HG02884 (cell line): ENCODE data around the gene SOBP.

Experiments used
- ATAC-seq: cut with Tn5 transposase; IDR thresholded peaks from one replicate; pipeline ENCODE4 v1.9.1; 2021; ENCODE audit warnings: mild to moderate bottlenecking, moderate library complexity; ENCODE audit not compliant: unreplicated experiment

Gene SOBP

DNA sequence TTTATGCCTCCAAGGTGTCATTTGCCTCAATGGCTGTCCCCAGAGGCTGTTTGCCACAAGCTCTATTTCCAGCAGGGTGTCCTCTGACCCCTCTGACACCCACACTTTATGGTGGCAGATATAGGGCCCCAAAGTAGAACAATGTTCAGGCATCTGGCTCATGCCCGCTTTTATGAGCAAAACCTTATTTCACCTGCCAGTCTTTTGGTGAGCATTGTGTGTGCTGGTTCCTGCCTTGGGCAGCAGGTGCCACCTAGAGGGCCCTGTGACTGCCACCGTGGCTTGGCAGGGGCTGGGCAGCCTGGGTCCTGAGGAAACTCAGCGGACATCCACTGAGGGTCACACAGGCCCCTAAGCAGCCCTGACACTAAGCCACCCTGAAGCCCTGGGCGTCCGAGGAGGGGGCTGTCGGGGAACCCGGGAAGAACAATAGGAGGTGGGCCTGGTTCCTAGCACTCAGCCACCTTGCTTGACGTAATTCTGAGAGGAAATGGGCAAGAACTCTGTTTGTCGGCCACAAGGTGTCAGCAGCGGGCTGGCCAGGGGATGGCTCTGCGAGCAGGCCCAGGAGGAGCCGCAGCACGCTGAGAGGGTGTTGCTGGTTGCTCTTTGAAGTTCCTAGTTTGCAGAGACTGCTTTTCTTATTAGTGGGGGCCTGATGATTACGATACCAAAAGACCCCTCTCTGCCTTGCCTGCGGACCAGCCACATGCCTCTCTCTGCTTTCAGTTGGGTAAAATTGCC lies 185.2 kb downstream of the SOBP start:
- ATAC-seq = peak; percentile 90

DNA sequence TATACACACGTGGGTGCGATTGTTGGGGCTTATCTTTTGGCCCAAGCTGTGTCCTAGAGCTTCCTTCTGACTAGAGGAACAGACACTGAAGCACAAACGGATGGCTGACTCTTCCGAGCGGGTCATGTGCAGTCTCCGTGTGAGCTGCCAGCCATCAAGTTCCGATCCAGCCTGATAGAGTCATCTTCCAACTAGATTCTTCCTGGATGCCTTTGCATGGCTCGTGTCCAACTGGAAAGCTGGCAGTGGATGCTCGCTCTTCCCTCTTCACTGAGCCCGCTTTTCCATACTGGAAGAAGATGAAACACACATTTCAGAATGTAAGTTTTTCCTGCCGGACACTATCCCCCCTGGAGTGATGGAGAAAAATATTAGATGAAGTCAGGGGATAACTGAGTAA lies 186.1 kb downstream of the SOBP start:
- ATAC-seq = no peak

DNA sequence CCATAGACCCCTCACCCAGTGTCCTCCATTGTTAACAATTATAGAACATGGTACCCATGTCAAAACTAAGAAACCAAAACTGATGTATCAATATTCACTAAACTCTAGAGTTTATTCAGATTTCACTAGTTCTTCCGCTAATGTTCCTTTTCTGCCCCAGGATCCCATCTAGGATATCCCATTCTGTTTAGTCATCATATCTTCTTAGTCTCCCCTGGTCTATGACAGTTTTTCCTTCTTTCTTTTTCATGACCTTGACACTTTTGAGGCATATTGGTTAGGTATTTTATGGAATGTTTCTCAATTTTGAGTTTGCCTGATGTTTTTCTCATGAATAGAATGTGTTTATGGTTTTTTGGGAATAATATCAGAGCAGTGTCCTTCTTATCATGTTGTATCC lies 187.5 kb downstream of the SOBP start:
- ATAC-seq = no peak

DNA sequence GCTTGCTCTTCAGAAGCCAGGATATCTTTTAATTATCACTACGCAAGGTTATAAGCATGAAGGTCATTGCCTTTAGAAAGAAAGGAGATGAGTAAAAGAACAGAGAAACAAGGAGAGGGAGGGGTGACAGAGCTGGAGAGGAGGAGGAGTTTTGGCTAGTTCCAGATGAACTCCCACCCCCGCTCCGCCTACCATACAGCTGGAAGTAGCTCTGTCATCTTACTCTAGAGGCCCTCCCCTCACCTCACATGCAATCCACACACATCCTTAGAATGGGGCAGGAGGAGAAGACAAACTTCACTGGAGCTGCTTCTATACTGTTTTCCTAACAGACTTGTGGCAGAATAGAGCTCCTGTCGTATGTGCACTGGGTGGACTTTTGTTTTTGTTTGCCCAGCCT lies 189.5 kb downstream of the SOBP start:
- ATAC-seq = no peak

DNA sequence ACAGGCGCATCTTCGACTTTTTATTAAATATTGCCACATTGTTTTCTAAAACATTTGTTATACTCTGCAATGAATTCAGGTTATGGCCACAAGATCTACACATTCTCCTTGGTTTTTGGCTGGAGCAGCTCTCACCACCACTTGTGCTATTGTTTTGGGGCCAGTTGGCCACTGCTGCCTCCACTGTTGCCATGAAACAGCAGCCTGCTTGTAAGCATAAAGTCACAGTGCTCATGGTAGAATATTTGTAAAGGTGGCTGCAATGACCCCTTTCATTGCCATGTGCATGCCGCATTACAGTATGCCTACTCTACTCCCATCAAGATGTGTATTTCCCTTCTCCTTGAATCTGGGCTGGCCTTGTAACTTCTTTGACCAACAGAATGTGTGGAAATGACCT lies 192.8 kb downstream of the SOBP start:
- no peak for ATAC-seq

DNA sequence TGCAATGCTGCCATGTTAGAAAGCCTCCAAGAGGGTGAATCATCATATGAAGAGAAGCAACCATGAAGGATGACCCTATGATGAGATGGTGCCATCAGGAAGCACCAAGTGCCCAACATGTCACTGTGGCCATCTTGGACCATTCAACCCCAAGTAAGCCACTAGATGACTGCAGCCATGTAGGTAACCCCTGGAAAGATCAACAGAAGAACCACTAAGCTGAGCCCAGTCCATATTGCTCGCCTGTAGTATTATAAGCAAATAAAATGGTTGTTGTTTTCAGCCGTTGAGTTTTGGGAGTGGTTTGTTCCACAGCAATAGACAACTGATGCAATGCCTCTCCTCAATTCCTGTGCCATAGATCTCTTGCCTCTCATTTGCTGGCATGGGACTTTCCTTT lies 193.3 kb downstream of the SOBP start:
- no peak for ATAC-seq

DNA sequence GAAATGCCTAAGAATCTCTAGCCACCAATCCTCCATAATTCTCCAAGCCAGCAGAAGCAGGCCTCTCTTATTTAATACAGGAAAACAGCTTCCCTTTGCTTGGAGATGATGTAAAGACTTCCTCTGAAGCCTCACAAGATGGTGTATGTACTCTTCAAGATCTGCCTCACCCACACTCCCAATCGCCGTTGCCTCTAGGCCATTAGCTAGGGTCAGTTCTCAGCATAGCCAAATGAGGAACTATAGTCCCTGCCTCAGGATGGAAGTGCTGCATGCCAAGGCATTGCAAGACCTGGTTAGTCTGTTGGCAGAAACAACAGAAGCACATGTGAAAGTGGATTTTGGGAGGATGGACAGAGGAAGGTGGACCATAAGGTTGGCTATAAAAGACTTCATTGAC lies 195.1 kb downstream of the SOBP start:
- no peak for ATAC-seq

DNA sequence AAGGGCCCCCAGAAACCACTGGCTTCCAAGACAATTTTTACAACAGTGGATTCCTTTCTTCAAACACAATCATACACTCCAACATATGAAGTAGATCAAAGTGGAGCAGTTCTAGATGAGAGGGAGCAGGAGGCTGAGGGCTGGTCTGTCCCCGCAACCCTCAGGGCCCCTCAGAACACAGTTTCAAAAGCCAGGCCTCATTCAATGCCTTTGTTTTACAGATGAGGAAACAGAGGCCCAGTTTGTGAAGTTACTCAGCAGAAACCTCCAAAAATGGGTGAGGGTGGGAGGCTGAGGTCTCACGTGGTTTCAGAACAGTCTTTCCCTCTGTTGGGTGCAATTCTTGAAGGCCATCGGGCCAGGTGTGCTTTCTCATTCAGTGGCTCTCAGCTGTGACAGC lies 199.3 kb downstream of the SOBP start:
- ATAC-seq = no peak

DNA sequence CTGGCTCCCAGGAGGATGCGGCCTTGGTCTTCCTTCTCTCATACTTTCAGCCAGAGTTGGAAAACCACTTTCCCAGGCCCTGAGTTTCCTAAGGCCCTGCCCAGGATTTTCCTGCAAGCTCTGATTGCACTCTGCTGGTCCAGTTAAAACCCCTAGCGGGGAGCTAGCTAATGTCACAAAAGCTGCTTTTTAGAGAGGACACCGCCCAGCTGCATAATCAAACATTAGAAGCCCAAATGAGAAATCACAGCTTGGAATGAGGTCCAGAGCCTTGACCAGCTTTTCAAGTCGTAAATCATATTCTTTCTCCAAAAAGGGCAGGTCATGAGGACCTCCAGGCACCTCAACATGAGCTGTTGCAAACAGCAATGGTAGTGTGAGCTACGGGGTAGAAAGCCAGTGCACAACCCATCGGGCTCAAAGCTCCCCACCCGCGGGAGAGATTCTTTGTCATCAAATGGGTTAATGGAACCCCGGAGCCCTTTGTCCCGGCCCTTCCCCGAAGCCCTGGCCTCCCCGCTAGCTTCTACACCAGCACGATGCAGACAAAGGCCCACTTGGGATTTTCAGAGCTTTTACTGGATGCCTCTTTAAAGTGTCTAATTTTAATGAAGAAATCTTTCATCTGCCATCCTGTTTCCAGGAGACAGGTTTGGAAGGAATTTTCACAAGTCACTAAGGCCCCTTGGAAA lies 200.2 kb downstream of the SOBP start:
- no peak for ATAC-seq

DNA sequence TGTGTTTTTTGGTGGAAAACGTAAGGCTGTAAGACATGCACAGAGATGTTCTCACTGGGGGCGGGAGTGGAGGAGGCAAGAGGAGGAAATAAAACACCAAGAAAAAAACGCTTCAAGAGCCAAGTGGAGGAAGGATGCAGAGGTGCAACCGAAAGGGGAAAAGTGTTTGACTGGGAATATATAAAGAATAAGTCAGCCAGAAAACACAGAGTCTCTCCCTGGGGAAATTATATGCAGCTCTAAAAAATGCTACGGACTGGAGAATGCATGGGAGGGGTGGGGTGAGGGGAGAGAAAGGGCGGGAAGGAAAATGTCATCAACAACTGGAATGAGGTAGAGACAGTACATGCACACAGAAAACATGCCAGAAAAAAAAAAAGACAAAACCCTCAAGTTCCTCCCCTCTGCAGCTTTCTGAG lies 200.7 kb downstream of the SOBP start:
- ATAC-seq = no peak

DNA sequence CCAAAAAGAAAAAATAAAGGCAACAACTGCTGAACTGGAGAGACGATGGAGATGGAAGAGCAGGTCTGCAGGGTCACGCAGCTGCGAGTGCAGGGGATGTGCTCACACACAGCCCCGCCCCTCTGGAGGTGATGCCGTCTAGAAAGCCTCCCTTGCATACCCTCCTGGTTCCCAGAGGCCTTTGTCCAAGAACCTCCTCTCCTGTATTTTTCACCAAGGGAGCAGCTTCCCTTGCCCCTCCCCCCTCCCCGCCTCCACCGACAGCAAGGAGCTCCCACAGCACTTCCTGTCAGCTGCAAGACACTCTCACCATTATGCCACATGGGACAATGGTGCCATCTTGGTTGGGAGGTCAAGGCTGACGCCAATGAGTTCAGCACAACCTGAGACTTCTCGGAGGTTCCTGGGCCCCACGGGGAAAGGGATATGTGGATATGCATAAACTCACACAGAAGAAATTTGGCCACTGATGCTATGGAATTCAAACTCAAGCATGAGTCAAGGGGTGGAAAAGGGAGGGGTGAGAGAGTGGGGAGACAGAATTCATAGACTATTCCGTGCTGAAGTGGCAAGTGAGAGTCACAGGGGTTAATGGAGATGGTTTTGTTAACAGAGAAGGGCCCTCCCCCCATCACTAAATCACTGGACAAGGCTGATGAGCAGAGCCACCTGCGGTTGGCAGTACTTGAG lies 201.3 kb downstream of the SOBP start:
- no peak for ATAC-seq

DNA sequence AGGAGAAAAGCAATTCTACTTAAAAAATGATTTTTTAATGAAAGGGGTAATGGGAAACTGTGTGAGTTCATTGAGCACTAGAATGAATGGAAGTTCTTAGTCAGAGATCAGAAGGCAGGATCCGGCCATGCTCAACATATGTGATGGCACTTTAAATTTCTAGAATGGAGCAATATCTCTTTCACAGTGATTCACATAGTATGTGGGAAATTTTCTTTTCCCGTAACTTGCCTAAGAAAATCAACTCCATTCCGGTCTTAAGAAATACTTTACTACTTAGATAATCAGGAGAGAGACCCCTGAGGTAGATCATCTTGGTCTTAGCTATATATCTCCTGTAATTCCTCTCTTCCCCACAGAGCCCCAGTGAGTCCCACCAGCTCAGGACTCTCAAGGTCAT lies 202.4 kb downstream of the SOBP start:
- ATAC-seq = no peak

DNA sequence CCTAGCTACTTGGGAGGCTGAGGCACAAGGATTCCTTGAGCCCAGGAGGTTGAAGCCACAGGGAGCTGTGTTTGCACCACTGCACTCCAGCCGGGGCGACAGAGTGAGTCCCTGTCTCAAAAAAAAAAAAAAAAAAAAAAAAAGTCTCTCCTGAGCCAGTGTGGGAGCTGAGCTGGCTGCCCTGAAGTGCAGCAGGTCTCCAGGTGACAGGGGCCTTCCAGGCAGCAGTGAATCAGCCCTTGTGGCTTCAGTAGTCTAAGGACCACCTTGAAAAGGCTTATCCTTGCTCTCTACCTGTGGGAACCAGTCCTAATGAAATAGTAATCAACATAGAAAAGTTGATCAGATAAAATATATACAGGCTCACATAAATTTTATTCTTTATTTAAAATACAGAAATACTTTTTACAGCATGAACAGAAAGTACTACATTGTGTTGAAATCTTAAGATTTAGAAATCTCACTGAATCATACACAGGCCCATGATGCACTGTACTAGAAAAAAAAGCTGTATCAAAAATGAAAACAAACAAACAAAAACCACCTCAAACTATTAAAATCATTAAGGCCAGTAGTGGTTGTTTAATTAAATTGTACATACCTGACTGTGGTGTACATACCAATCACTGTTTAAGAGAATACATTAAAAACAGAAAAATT lies 205.3 kb downstream of the SOBP start:
- no peak for ATAC-seq

DNA sequence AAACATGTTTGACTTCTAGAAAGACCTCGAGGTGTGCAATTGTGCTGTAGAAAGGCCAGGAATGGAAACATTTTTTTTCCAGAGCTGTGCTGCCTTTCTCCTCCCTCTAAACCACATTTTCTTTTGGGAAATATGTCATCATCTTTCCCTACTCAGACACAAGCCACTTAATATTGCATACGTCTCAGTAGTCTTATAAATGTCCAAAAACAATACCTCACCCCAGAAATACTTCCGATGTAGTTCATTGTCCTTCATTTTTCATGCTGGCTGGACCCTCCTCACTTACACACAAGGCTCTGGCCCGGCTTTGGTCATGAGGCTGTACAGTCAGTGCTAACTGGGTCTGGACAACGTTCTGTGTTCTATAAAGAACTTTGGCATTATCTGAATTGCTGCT lies 207.8 kb downstream of the SOBP start:
- ATAC-seq = no peak

DNA sequence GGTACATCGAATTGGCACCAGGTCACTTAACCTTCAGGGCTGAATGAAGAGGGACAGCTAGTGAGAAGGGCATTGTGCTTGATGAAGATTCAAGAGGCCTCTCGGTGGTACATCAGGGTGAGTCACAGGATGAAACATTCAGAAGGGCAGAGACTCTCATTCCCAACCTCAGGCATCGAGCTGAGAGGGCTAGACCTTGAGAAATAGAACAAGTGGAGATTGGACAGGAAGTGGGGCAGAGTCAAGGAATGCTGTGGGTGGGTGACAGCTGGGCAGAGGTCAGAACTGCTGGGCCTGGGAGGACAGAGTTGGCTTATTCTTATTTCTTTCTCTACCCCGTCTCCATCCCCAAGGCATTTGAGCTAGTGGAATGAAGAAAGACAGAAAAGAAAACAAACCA lies 208.2 kb downstream of the SOBP start:
- ATAC-seq = no peak

DNA sequence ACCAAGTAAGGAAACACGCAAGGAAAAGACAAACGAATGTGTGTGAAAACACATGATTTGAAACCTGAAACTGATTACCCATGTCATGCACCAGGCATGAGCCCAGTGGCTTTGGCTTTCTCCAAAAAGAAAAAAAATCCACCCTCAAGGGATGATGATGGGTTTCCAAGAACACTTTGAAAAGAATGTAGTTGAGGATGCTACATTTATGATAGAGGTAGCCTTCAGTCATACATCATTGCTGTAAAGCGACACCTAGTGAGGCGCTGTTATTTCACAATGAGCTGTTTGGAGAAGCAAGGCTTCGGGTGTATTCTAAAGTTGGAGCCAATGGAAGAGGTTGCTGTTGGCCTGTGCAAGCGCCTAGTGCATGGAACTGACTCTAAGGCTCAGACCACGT lies 209.3 kb downstream of the SOBP start:
- no peak for ATAC-seq

DNA sequence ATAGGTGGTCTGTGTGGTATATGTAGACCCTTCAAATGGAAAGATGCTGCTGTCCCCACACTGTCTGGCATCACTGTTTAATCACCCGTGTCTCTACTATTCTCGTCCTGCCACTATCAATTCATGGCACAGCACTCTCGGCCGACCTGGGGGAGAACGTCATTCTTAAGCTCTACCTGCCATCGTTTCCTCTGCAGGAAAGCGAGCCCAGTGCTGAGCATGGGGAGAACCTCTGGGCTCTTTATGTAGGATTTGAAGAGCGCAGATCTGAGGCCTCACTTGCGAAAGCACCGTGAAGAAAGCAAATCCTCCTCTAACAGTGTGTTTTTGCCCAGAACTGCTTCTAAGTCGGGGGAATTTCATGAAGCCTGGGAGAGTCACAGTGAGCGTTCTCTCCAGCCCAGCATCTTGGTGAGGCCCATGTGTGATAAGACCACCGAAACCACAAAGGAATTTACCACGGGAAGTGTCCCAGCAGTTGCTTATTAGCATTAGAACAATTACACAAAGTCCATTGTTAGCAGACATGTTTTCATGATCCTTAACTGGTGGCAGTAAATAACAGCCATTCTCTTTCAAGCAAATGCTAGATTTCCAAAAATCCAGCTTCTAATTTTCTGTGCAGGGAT lies 209.9 kb downstream of the SOBP start:
- ATAC-seq = no peak

DNA sequence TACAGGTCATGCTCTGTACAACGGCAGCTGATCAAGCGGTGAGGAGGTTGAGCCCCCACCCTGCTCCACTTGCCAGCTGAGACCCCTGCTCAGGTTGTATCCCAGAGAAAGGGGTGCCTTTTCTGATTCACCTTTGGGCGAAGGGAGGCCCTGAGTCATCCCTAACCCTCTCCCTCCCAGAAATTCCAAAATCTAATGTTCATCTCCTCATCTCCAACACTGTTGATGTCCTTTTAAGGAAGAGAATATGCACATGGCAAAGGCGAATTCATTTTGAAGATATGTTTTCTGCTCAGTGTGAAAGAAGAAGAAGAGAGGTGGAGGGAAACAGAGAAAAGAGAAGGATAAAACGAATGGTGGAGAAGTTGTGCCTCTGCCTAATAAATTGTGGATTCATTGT lies 213.7 kb downstream of the SOBP start:
- no peak for ATAC-seq

DNA sequence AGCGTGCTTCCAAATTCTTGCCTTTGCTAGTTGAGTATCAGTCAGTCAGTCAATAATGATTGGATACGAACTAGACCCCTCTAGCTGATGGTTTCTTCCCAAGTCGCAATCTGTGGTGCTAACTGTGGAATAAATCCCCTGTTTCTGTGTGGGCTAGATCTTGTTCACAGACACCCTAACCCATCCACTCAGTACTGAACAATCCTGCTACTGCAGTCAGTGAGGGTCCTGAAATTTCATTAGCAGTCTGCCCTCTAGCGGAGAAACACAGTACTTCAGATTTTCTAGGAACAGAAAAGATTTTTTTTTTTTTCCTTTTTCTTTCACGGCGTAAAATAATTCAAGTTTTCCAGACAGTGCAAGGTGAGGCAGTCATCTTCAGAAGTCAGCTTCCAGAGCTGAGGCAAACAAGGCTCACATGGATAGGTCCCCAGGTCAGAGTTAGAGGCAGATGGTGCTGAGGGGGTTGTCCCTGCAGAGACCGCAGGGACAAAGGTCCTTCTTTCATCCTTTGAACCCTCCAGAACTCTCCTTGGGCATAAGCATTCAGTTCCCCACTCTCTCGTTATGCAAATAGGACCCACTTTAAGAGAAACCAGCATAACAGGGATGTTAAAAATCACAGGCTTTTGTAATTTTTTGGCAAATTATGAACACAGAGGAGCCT lies 214.6 kb downstream of the SOBP start:
- ATAC-seq = no peak

DNA sequence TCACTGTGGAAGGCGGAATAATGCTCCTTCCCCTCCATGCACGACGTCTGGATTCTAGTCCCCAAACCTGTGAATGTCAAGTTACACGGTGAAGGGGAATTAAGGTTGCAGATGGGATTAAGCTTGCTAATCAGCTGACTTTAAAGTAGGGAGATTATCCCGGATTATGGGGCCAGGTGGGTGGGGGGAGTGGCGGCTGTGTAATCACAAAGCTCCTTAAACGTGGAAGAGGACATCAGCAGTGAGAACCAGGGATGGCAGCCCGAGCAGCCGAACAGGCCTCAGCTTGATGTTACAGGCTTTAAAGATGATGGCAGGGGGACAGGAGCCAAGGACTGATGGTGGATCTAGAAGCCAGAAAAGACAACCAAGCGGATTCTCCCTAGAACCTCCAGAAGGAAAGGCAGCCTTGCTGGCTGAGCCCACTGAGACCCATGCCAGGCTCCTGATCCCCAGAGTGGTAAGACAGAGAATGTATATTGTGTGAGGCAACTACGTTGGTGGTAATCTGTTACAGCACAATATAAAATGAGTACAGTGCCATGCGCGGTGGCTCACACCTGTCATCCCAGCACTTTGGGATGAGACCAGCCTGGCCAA lies 216.7 kb downstream of the SOBP start:
- no peak for ATAC-seq
